Liver (tissue), 9 donors: ENCODE data around the gene ADAM10. TPM values are rescaled to one million over a fixed set of nuclear protein-coding genes. Genes with fewer than 3 reads are reported as not detected.

Experiments used
- DNase-seq: peaks from one replicate; pipeline ENCODE4 v3.0.0-alpha.2; 2017; ENCODE audit warnings: low spot score
- H3K27ac ChIP-seq, 2 donors: one replicate each; pipeline ENCODE4 v1.7.0; 2013; ENCODE audit warnings: inconsistent platforms in 2 of 2, low read length in 2 of 2, control low read depth in 1 of 2, low read depth in 1 of 2, mild to moderate bottlenecking in 1 of 2
- H3K27me3 ChIP-seq, 4 donors: one replicate each; pipeline versions ENCODE4 v1.6.1 to v1.7.0; 2013; ENCODE audit warnings: low read length in 3 of 4, inconsistent platforms in 1 of 4, mild to moderate bottlenecking in 1 of 4, moderate library complexity in 1 of 4; ENCODE audit not compliant: control insufficient read depth in 4 of 4, insufficient read depth in 4 of 4
- H3K36me3 ChIP-seq, 4 donors: one replicate each; pipeline versions ENCODE4 v1.6.1 to v1.7.0; 2013; ENCODE audit warnings: low read length in 3 of 4, mild to moderate bottlenecking in 3 of 4, low read depth in 1 of 4, moderate library complexity in 1 of 4; ENCODE audit not compliant: control insufficient read depth in 4 of 4, insufficient read depth in 3 of 4
- H3K4me1 ChIP-seq, 4 donors: one replicate each; pipeline versions ENCODE4 v1.6.1 to v1.7.0; 2013; ENCODE audit warnings: low read length in 3 of 4, mild to moderate bottlenecking in 3 of 4, moderate library complexity in 1 of 4; ENCODE audit not compliant: control insufficient read depth in 4 of 4, insufficient read depth in 4 of 4
- H3K4me3 ChIP-seq, 3 donors: one replicate each; pipeline versions ENCODE4 v1.6.1 to v1.7.0; 2013; ENCODE audit warnings: low read length in 3 of 3, control low read depth in 1 of 3, low read depth in 1 of 3, mild to moderate bottlenecking in 1 of 3
- H3K9ac ChIP-seq, 2 donors: one replicate each; pipeline ENCODE4 v1.7.0; 2013; ENCODE audit warnings: low read length in 2 of 2, mild to moderate bottlenecking in 2 of 2, moderate library complexity in 2 of 2, control low read depth in 1 of 2, low read depth in 1 of 2
- H3K9me3 ChIP-seq, 4 donors: one replicate each; pipeline versions ENCODE4 v1.6.1 to v1.7.0; 2013; ENCODE audit warnings: low read length in 3 of 4; ENCODE audit not compliant: control insufficient read depth in 4 of 4
- ATF3 ChIP-seq: IDR thresholded peaks from 2 replicates; pipeline ENCODE4 v1.6.1; 2016; ENCODE audit warnings: antibody characterized with exemption
- EGR1 ChIP-seq, 2 donors: IDR thresholded peaks; 2 replicates each; pipeline ENCODE4 v1.6.1; 2016 to 2018; ENCODE audit warnings: antibody characterized with exemption in 2 of 2, low read depth in 2 of 2
- FOXA1 ChIP-seq: IDR thresholded peaks from 2 replicates; pipeline ENCODE4 v1.6.1; 2016; ENCODE audit warnings: antibody characterized with exemption
- HNF4G ChIP-seq: IDR thresholded peaks from 2 replicates; pipeline ENCODE4 v1.6.1; 2016; ENCODE audit warnings: antibody characterized with exemption
- JUND ChIP-seq, 2 donors: IDR thresholded peaks; 2 replicates each; pipeline ENCODE4 v1.6.1; 2016; ENCODE audit warnings: antibody characterized with exemption in 2 of 2
- NR2F2 ChIP-seq: IDR thresholded peaks from 2 replicates; pipeline ENCODE4 v1.6.1; 2016; ENCODE audit warnings: antibody characterized with exemption
- RXRA ChIP-seq, 2 donors: IDR thresholded peaks; 2 replicates each; pipeline ENCODE4 v1.6.1; 2017 to 2018; ENCODE audit warnings: antibody characterized with exemption in 2 of 2, mild to moderate bottlenecking in 1 of 2
- SP1 ChIP-seq: IDR thresholded peaks from 2 replicates; pipeline ENCODE4 v1.6.1; 2018; ENCODE audit warnings: antibody characterized with exemption, mild to moderate bottlenecking
- TAF1 ChIP-seq: conservative IDR thresholded peaks from 2 replicates; pipeline ENCODE4 v1.6.1; 2016; ENCODE audit warnings: antibody characterized with exemption, mild to moderate bottlenecking
- WGBS: extraction: QIAGEN DNeasy Blood & Tissue Kit; methylation state at CpG from one replicate; pipeline ENCODE4 v1.1.7; 2013; 5-methylcytosine and 5-hydroxymethylcytosine counted together
- polyA plus RNA-seq, 2 donors: library from polyadenylated mRNA; stranded (reverse) in 1 of 2; unstranded in 1 of 2; fragments of 200-250 nt in 1 of 2; fragments of >200 nt in 1 of 2; fragmentation: Nextera tagmentation in 1 of 2; extraction: Ambion mirVana in 1 of 2; gene quantifications; one replicate each; pipeline versions ENCODE4 v1.2.1 to v1.2.3, GENCODE V29; 2013 to 2015
- total RNA-seq, 2 donors: library from RNA; depleted of rRNA; stranded (reverse); fragments of >200 nt; gene quantifications; one replicate each; pipeline ENCODE4 v1.2.3, GENCODE V29; 2014
- TF ChIP-seq, protein P1 (sequence below): IDR thresholded peaks from 2 replicates; pipeline ENCODE4 v1.6.1; 2016; ENCODE audit warnings: antibody characterized with exemption, mild to moderate bottlenecking
- donor health status: healthy.
- donor health status: healthy.
- donor health status: healthy.
- donor health status: healthy.
- donor health status: healthy.

ADAM10 gene
- total and polyA plus RNA-seq, 4 donors: 12.6 to 55.6 (median 34.6) TPM

DNA sequence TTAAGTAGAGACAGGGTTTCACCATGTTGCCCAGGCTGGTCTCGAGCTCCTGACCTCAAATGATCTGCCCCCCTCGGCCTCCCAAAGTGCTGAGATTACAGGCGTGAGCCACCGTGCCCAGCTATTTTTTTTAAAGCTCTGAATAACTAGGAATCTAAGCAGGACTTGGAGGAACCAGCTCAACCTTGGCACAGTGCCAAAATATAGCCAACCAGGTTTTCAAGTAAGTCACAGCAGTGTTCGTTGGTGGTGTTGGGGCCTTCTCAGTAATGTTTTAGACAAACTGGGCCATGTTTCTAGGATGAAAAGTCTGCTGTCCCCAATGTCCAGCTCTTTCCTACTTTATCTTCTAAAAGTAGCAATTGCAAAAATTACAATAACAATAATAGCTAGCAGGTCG, 6.4 kb upstream of the ADAM10 start:
- no peak for DNase-seq
- Histone ChIP-seq H3K27me3 (no peaks in the 10 kb centered on the region), H3K36me3 (no peaks in the 10 kb centered on the region), H3K9me3 (no peaks in the 10 kb centered on the region), H3K9ac (no peak overlapping the region), H3K27ac (no peak overlapping the region), H3K4me3 (no peak overlapping the region), H3K4me1 (peaks cover 0 to 5% (median 2%) of the 10 kb centered on the region in 4 donors)
- TF ChIP-seq RXRA (IDR thresholded peaks at IDR 0.05) (no peak), FOXA1 (no peak), EGR1 (IDR thresholded peaks at IDR 0.05; ENCODE audit: low read depth in 2 of 2) (no peak), TAF1 (no peak), HNF4G (no peak)
- TF ChIP-seq, protein P1, sequence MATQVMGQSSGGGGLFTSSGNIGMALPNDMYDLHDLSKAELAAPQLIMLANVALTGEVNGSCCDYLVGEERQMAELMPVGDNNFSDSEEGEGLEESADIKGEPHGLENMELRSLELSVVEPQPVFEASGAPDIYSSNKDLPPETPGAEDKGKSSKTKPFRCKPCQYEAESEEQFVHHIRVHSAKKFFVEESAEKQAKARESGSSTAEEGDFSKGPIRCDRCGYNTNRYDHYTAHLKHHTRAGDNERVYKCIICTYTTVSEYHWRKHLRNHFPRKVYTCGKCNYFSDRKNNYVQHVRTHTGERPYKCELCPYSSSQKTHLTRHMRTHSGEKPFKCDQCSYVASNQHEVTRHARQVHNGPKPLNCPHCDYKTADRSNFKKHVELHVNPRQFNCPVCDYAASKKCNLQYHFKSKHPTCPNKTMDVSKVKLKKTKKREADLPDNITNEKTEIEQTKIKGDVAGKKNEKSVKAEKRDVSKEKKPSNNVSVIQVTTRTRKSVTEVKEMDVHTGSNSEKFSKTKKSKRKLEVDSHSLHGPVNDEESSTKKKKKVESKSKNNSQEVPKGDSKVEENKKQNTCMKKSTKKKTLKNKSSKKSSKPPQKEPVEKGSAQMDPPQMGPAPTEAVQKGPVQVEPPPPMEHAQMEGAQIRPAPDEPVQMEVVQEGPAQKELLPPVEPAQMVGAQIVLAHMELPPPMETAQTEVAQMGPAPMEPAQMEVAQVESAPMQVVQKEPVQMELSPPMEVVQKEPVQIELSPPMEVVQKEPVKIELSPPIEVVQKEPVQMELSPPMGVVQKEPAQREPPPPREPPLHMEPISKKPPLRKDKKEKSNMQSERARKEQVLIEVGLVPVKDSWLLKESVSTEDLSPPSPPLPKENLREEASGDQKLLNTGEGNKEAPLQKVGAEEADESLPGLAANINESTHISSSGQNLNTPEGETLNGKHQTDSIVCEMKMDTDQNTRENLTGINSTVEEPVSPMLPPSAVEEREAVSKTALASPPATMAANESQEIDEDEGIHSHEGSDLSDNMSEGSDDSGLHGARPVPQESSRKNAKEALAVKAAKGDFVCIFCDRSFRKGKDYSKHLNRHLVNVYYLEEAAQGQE: no peak
- WGBS: 80% methylated on average over 6 of the region's 6 CpGs

DNA sequence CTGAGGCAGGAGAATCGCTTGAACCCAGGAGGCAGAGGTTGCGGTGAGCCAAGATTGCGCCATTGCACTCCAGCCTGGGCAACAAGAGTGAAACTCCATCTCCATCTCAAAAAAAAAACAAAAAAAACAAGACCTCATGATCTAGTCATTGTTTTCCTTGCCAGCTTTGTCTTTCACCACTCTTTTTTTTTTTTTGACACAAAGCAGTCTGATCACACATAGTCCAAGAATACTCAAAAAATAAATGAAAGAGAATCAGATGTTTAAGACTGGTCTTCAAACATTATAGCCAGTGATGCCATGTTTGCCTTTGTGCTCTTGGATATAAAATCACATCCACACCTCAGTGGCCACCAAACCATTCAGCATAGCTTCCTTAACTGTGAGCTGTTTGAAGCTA, 5.8 kb upstream of the ADAM10 start:
- no peak for DNase-seq
- Histone ChIP-seq H3K9ac (no peak overlapping the region), H3K27ac (no peak overlapping the region), H3K27me3 (no peaks in the 10 kb centered on the region), H3K36me3 (no peaks in the 10 kb centered on the region), H3K9me3 (no peaks in the 10 kb centered on the region), H3K4me1 (peaks cover 1 to 5% (median 4%) of the 10 kb centered on the region in 4 donors), H3K4me3 (no peak overlapping the region)
- TF ChIP-seq JUND (IDR thresholded peaks at IDR 0.05): no peak
- 94% methylated on average over 3 of the region's 3 CpGs for WGBS

DNA sequence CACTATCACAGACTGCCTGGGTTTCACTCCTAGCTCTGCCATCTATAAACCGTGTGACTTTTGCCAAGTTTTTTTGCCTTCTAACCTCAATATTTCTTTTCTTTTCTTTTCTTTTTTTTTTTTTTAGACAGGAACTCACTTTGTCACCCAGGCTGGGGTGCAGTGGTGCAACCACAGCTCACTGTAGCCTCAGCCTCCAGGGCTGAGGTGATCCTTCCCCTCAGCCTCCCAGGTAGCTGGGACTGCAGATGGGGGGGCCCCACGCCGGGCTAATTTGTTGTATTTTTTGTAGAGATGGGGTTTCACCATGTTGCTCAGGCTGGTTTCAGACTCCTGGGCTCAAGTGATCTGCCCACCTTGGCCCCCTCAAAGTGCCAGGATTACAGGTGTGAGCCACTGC, 3.2 kb upstream of the ADAM10 start:
- no peaks in the 10 kb centered on the region for H3K9me3 ChIP-seq
- no peak for TF ChIP-seq RXRA (IDR thresholded peaks at IDR 0.05)
- TF ChIP-seq SP1: no peak
- TF ChIP-seq FOXA1: no peak
- TF ChIP-seq NR2F2: no peak
- no peak for TF ChIP-seq TAF1
- TF ChIP-seq EGR1 (IDR thresholded peaks at IDR 0.05; ENCODE audit: low read depth in 2 of 2): no peak
- TF ChIP-seq ATF3: no peak
- no peak for DNase-seq

More for the DNA sequence above, 3.2 kb upstream of the ADAM10 start:
- Histone ChIP-seq H3K4me3 (no peak overlapping the region), H3K9ac (no peak overlapping the region), H3K27me3 (no peaks in the 10 kb centered on the region), H3K4me1 (peaks cover 0 to 10% (median under 1%) of the 10 kb centered on the region in 4 donors), H3K36me3 (no peaks in the 10 kb centered on the region), H3K27ac (no peak overlapping the region)
- WGBS: 86% methylated on average over 3 of the region's 3 CpGs
